GM23338 (cell line): ENCODE results near the gene TMEM145. TPM values are rescaled to one million over a fixed set of nuclear protein-coding genes. Genes with fewer than 3 reads are reported as not detected.
A peak's percentile ranks its signal among the peaks of the same experiment; 100 is the strongest.

Source experiments
- ATAC-seq: fragments of 200-7000 bp; cut with Tn5 transposase; 3 replicates; pipeline ENCODE4 v1.9.1; 2020
- DNase-seq: peaks from one replicate; pipeline ENCODE4 v3.0.0-alpha.2; 2015; ENCODE audit warnings: low spot score
- H2AFZ ChIP-seq: fragments of 200-600 bp; sonication (generic); 2 replicates; pipeline ENCODE4 v1.8.0; 2016; ENCODE audit warnings: antibody characterized with exemption, mild to moderate bottlenecking, moderate library complexity
- H3F3A ChIP-seq: fragments of 200-600 bp; sonication (generic); replicated peaks from 2 replicates; pipeline ENCODE4 v1.8.0; 2017; ENCODE audit warnings: antibody characterized with exemption, mixed run types, low read depth
- H3K27ac ChIP-seq: fragments of 200-600 bp; sonication (generic); 2 replicates; pipeline ENCODE4 v1.6.1; 2016; ENCODE audit warnings: low read depth
- H3K27me3 ChIP-seq: fragments of 200-600 bp; sonication (generic); 2 replicates; pipeline ENCODE4 v1.8.0; 2016; ENCODE audit warnings: mild to moderate bottlenecking, mixed run types, moderate library complexity; ENCODE audit not compliant: insufficient read depth
- H3K36me3 ChIP-seq: fragments of 200-600 bp; sonication (generic); 2 replicates; pipeline ENCODE4 v1.8.0; 2016; ENCODE audit warnings: mild to moderate bottlenecking; ENCODE audit not compliant: insufficient read depth
- H3K4me1 ChIP-seq: fragments of 200-600 bp; sonication (generic); 2 replicates; pipeline ENCODE4 v1.8.0; 2016; ENCODE audit warnings: mild to moderate bottlenecking, moderate library complexity; ENCODE audit not compliant: insufficient read depth
- H3K4me2 ChIP-seq: fragments of 200-600 bp; sonication (generic); 2 replicates; pipeline ENCODE4 v1.7.1; 2017; ENCODE audit warnings: mixed run types
- H3K4me3 ChIP-seq: fragments of 200-600 bp; sonication (generic); 2 replicates; pipeline ENCODE4 v1.6.1; 2016; ENCODE audit warnings: mixed run types
- H3K79me2 ChIP-seq: fragments of 200-600 bp; sonication (generic); replicated peaks from 2 replicates; pipeline ENCODE4 v1.8.0; 2017; ENCODE audit warnings: mild to moderate bottlenecking; ENCODE audit not compliant: insufficient read depth
- H3K9me2 ChIP-seq: fragments of 200-600 bp; sonication (generic); 2 replicates; pipeline ENCODE4 v1.8.0; 2017; ENCODE audit not compliant: insufficient read depth
- H4K20me1 ChIP-seq: fragments of 200-600 bp; sonication (generic); replicated peaks from 2 replicates; pipeline ENCODE4 v1.8.0; 2017; ENCODE audit warnings: mild to moderate bottlenecking; ENCODE audit not compliant: insufficient read depth
- H3K27ac Mint-ChIP-seq: 2 replicates; pipeline ENCODE4 v1.8.0; 2020; ENCODE audit warnings: inconsistent platforms, mild to moderate bottlenecking, moderate library complexity, mixed read lengths
- H3K27me3 Mint-ChIP-seq: 3 replicates; pipeline ENCODE4 v1.8.0; 2022; ENCODE audit warnings: low read depth, mild to moderate bottlenecking, moderate library complexity, mixed read lengths, inconsistent platforms; ENCODE audit not compliant: insufficient read depth, poor library complexity
- H3K36me3 Mint-ChIP-seq: 3 replicates; pipeline ENCODE4 v1.8.0; 2021; ENCODE audit warnings: low read depth, mild to moderate bottlenecking, inconsistent platforms, moderate library complexity, mixed read lengths
- H3K4me1 Mint-ChIP-seq: 3 replicates; pipeline ENCODE4 v1.8.0; 2020; ENCODE audit warnings: mild to moderate bottlenecking, inconsistent platforms, mixed read lengths
- H3K4me3 Mint-ChIP-seq: 3 replicates; pipeline ENCODE4 v1.8.0; 2021; ENCODE audit warnings: moderate library complexity, mild to moderate bottlenecking, inconsistent platforms, mixed read lengths
- H3K9me3 Mint-ChIP-seq: 3 replicates; pipeline ENCODE4 v1.8.0; 2020; ENCODE audit warnings: moderate library complexity, mild to moderate bottlenecking, inconsistent platforms, mixed read lengths
- CTCF ChIP-seq, 2 experiments: fragments of 200-600 bp in 1 of 2; sonication (generic) in 1 of 2; conservative IDR thresholded peaks; 2 replicates each; pipeline versions ENCODE4 v1.5.1 to v1.6.1; 2016 to 2017; ENCODE audit warnings: antibody characterized with exemption in 2 of 2, low read depth in 2 of 2, mild to moderate bottlenecking in 2 of 2, moderate library complexity in 1 of 2
- EZH2 ChIP-seq: fragments of 200-600 bp; sonication (generic); IDR thresholded peaks from one replicate; pipeline ENCODE4 v1.8.0; 2017; ENCODE audit warnings: antibody characterized with exemption, mild to moderate bottlenecking, low read depth; ENCODE audit not compliant: unreplicated experiment
- NANOG ChIP-seq: IDR thresholded peaks from 2 replicates; pipeline ENCODE4 v1.6.1; 2016; ENCODE audit warnings: antibody characterized with exemption, borderline replicate concordance
- REST ChIP-seq: IDR thresholded peaks from one replicate; pipeline ENCODE4 v1.6.1; 2018; ENCODE audit warnings: antibody characterized with exemption; ENCODE audit not compliant: unreplicated experiment
- STAT1 ChIP-seq: IDR thresholded peaks from one replicate; pipeline ENCODE4 v1.6.1; 2016; ENCODE audit warnings: antibody characterized with exemption; ENCODE audit not compliant: unreplicated experiment
- ZNF114 ChIP-seq: fragments of 250-450 bp; sonication (Bioruptor Pico); IDR thresholded peaks from 2 replicates; pipeline ENCODE4 v1.5.0; 2020; ENCODE audit warnings: mild to moderate bottlenecking, moderate library complexity
- ZNF331 ChIP-seq: fragments of 250-450 bp; sonication (Bioruptor Pico); IDR thresholded peaks from 2 replicates; pipeline ENCODE4 v1.5.0; 2020; ENCODE audit warnings: low read depth, mild to moderate bottlenecking, moderate library complexity
- ZNF462 ChIP-seq: fragments of 250-450 bp; sonication (Bioruptor Pico); IDR thresholded peaks from 2 replicates; pipeline ENCODE4 v1.5.0; 2020; ENCODE audit warnings: mild to moderate bottlenecking, moderate library complexity
- polyA plus RNA-seq: library from polyadenylated mRNA; unstranded; fragments of >200 nt; fragmentation: Nextera tagmentation; extraction: Ambion mirVana; gene quantifications from 2 replicates; pipeline ENCODE4 v1.2.1, GENCODE V29; 2016
- total RNA-seq: library from RNA; depleted of rRNA; stranded (reverse); fragments of >200 nt; shearing (Covaris generic); gene quantifications from 2 replicates; pipeline ENCODE4 v1.2.3, GENCODE V29; 2014

The TMEM145 gene
- total and polyA plus RNA-seq, 2 experiments from 2014 or later, result 1.9 to 5.4 TPM

GRCh38 chr19:42284591-42285341 lies 28.3 kb upstream of the TMEM145 start:
- peaks cover 27% of the 10 kb centered on the region for H3K4me1 ChIP-seq
- H3K27me3 Mint-ChIP-seq, result peaks cover 21% of the 10 kb centered on the region
- peak; percentile 39 for DNase-seq
- H3K36me3 Mint-ChIP-seq, result peaks cover 12% of the 10 kb centered on the region; the same call in 2 of the 3 replicates
- H3K27me3 ChIP-seq, result no peaks in the 10 kb centered on the region
- H3K27ac ChIP-seq, result no peak overlapping the region
- H3K36me3 ChIP-seq, result 0 out of 2 replicates have a peak, but pooled peaks cover 4% of the 10 kb centered on the region
- ATAC-seq, result peak; percentile 1; the same call in 2 of the 3 replicates
- no peaks in the 10 kb centered on the region for H3K9me3 Mint-ChIP-seq
- peak overlapping the region; percentile 86 for H3K4me3 Mint-ChIP-seq
- TF ChIP-seq ZNF331 (CRISPR knock-in tag), result no peak
- H3K4me1 Mint-ChIP-seq, result peaks cover 27% of the 10 kb centered on the region
- peaks cover 19% of the 10 kb centered on the region for H3F3A ChIP-seq
- H3K9me2 ChIP-seq, result no peaks in the 10 kb centered on the region
- H3K27ac Mint-ChIP-seq, result no peak overlapping the region; the same call in 1 of the 2 replicates
- H3K79me2 ChIP-seq, result peaks cover 20% of the 10 kb centered on the region
- H2AFZ ChIP-seq, result no peak overlapping the region
- peaks cover 2% of the 10 kb centered on the region; the same call in 1 of the 2 replicates for H4K20me1 ChIP-seq
- peak overlapping the region; percentile 98 for H3K4me2 ChIP-seq
- peak overlapping the region; percentile 87 for H3K4me3 ChIP-seq

- Mint-ChIP-seq H3K27me3 (peaks cover 21% of the 10 kb centered on the region), H3K4me1 (peaks cover 27% of the 10 kb centered on the region), H3K36me3 (peaks cover 12% of the 10 kb centered on the region; the same call in 2 of the 3 replicates), H3K27ac (no peak overlapping the region), H3K4me3 (peak overlapping the region; percentile 86), H3K9me3 (no peaks in the 10 kb centered on the region)
- peaks cover 27% of the 10 kb centered on the region for H3K4me1 ChIP-seq
- H4K20me1 ChIP-seq, result peaks cover 4% of the 10 kb centered on the region; the same call in 1 of the 2 replicates
- peak overlapping the region; percentile 98; the same call in 1 of the 2 replicates for H3K4me2 ChIP-seq
- H3K9me2 ChIP-seq, result no peaks in the 10 kb centered on the region
- H3K79me2 ChIP-seq, result peaks cover 20% of the 10 kb centered on the region
- no peak overlapping the region for H3K27ac ChIP-seq
- peaks cover 4% of the 10 kb centered on the region; the same call in 1 of the 2 replicates for H3K36me3 ChIP-seq
- peak overlapping the region; percentile 87 for H3K4me3 ChIP-seq
- DNase-seq (no peak), ATAC-seq (peak; percentile 2; the same call in 1 of the 3 replicates)
- no peak overlapping the region for H2AFZ ChIP-seq
- no peaks in the 10 kb centered on the region for H3K27me3 ChIP-seq
- H3F3A ChIP-seq, result peaks cover 19% of the 10 kb centered on the region
- TF ChIP-seq ZNF114 (CRISPR knock-in tag) (no peak), ZNF331 (CRISPR knock-in tag) (no peak), REST (no peak), EZH2 (no peak), CTCF (conservative IDR thresholded peaks at IDR 0.05; ENCODE audit: low read depth in 2 of 2) (no peak), ZNF462 (no peak), STAT1 (no peak), NANOG (no peak)
Measured at GRCh38 chr19:42285541-42285941, 27.6 kb upstream of the TMEM145 start.
